Lower leg skin (tissue), 3 donors: ENCODE results near the gene INTS13.

Experiments
- POLR2A ChIP-seq, 2 donors: fragments of 450-650 bp; IDR thresholded peaks; one replicate each; pipeline ENCODE4 v1.6.1; 2016 to 2017; ENCODE audit warnings: antibody characterized with exemption in 2 of 2, mild to moderate bottlenecking in 1 of 2, moderate library complexity in 1 of 2
- TF ChIP-seq, protein P1 (sequence below), 3 donors: fragments of 450-650 bp; IDR thresholded peaks; one replicate each; pipeline ENCODE4 v1.5.1; 2016; ENCODE audit warnings: antibody characterized with exemption in 3 of 3, mild to moderate bottlenecking in 3 of 3, moderate library complexity in 2 of 3

DNA sequence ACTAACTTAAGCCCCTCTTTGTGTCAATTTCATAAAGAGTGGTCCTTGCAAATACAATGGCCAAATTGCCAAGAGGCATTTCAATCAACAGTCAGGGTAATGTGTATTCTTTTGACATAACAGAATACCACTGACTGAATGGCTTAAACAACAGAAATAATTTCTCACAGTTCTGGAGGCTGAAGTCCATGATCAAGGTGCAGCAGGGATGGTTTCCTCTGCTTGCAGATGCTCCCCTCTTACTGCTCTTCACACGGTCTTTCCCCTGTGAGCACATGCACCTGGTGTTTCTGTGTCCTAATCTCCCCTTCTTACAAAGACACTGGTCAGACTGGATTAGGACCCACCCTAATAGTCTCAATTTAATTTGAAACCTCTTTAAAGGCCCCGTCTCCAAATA is 32.4 kb upstream of the INTS13 start:
- TF ChIP-seq POLR2A (IDR thresholded peaks at IDR 0.05), result no peak
- TF ChIP-seq, protein P1, sequence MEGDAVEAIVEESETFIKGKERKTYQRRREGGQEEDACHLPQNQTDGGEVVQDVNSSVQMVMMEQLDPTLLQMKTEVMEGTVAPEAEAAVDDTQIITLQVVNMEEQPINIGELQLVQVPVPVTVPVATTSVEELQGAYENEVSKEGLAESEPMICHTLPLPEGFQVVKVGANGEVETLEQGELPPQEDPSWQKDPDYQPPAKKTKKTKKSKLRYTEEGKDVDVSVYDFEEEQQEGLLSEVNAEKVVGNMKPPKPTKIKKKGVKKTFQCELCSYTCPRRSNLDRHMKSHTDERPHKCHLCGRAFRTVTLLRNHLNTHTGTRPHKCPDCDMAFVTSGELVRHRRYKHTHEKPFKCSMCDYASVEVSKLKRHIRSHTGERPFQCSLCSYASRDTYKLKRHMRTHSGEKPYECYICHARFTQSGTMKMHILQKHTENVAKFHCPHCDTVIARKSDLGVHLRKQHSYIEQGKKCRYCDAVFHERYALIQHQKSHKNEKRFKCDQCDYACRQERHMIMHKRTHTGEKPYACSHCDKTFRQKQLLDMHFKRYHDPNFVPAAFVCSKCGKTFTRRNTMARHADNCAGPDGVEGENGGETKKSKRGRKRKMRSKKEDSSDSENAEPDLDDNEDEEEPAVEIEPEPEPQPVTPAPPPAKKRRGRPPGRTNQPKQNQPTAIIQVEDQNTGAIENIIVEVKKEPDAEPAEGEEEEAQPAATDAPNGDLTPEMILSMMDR (IDR thresholded peaks at IDR 0.05), result no peak
